Neural cell (in vitro differentiated cells): ENCODE measurements around the gene SPOP. TPM values are rescaled to one million over a fixed set of nuclear protein-coding genes. Genes with fewer than 3 reads are reported as not detected.
"Not testable (repeated sequence)": the region's sequence is repeated elsewhere in the genome, so short reads cannot be mapped to it uniquely, and the experiment has no call there.

Experiments used
- H2AFZ ChIP-seq: fragments of 200-600, 300-800 bp; sonication (generic), shearing (Covaris generic); 2 replicates; pipeline ENCODE4 v1.6.0; 2014; ENCODE audit warnings: low read depth, mild to moderate bottlenecking, antibody characterized with exemption, low read length, moderate library complexity
- H3F3A ChIP-seq: fragments of 200-600 bp; shearing (Covaris generic); 2 replicates; pipeline ENCODE4 v1.6.1; 2016; ENCODE audit warnings: mild to moderate bottlenecking, moderate library complexity, mixed read lengths, antibody characterized with exemption, low read length; ENCODE audit not compliant: insufficient read depth, poor library complexity, severe bottlenecking
- H3K27ac ChIP-seq: fragments of 200-600, 300-800 bp; sonication (generic), shearing (Covaris generic); 2 replicates; pipeline ENCODE4 v1.5.1; 2014; ENCODE audit warnings: mild to moderate bottlenecking, low read length, moderate library complexity
- H3K27me3 ChIP-seq: fragments of 300-800, 200-600 bp; sonication (generic), shearing (Covaris generic); 2 replicates; pipeline ENCODE4 v1.6.0; 2014; ENCODE audit warnings: mild to moderate bottlenecking, low read depth, low read length, moderate library complexity; ENCODE audit not compliant: insufficient read depth
- H3K36me3 ChIP-seq: fragments of 300-800, 200-600 bp; sonication (generic), shearing (Covaris generic); 2 replicates; pipeline ENCODE4 v1.5.1; 2014; ENCODE audit warnings: mild to moderate bottlenecking, antibody characterized with exemption, low read length, moderate library complexity; ENCODE audit not compliant: insufficient read depth
- H3K4me2 ChIP-seq: fragments of 300-800, 200-600 bp; sonication (generic), shearing (Covaris generic); 2 replicates; pipeline ENCODE4 v1.6.0; 2014; ENCODE audit warnings: mild to moderate bottlenecking, low read length
- H3K4me3 ChIP-seq: fragments of 300-800, 200-600 bp; sonication (generic), shearing (Covaris generic); 2 replicates; pipeline ENCODE4 v1.5.1; 2014; ENCODE audit warnings: mild to moderate bottlenecking, low read length, moderate library complexity
- H3K79me2 ChIP-seq: fragments of 200-600 bp; shearing (Covaris generic); replicated peaks from 2 replicates; pipeline ENCODE4 v1.6.0; 2014; ENCODE audit warnings: mild to moderate bottlenecking, low read length, moderate library complexity; ENCODE audit not compliant: insufficient read depth
- H3K9ac ChIP-seq: fragments of 300-800, 200-600 bp; sonication (generic), shearing (Covaris generic); 2 replicates; pipeline ENCODE4 v1.6.1; 2016; ENCODE audit warnings: mild to moderate bottlenecking, low read length, mixed read lengths
- H3K9me2 ChIP-seq: fragments of 200-600 bp; shearing (Covaris generic); 2 replicates; pipeline ENCODE4 v1.6.1; 2016; ENCODE audit warnings: mild to moderate bottlenecking, low read length, mixed read lengths; ENCODE audit not compliant: insufficient read depth
- H3K9me3 ChIP-seq: fragments of 200-600, 300-800 bp; sonication (generic), shearing (Covaris generic); 2 replicates; pipeline ENCODE4 v1.6.1; 2016; ENCODE audit warnings: mild to moderate bottlenecking, mixed run types, low read length, moderate library complexity, mixed read lengths
- H4K20me1 ChIP-seq: fragments of 200-600 bp; shearing (Covaris generic); 2 replicates; pipeline ENCODE4 v1.6.1; 2016; ENCODE audit warnings: mild to moderate bottlenecking, mixed run types; ENCODE audit not compliant: insufficient read depth
- EP300 ChIP-seq: fragments of 450-650 bp; conservative IDR thresholded peaks from 2 replicates; pipeline ENCODE4 v1.6.1; 2014; ENCODE audit warnings: antibody characterized with exemption, mild to moderate bottlenecking, moderate library complexity; ENCODE audit not compliant: poor library complexity, severe bottlenecking
- EZH2 ChIP-seq: fragments of 200-600, 300-800 bp; shearing (Covaris generic), sonication (generic); IDR thresholded peaks from 2 replicates; pipeline ENCODE4 v1.6.1; 2014; ENCODE audit warnings: antibody characterized with exemption, low read length, borderline replicate concordance, mild to moderate bottlenecking; ENCODE audit not compliant: insufficient read depth, poor library complexity, severe bottlenecking
- MXI1 ChIP-seq: fragments of 450-650 bp; conservative IDR thresholded peaks from 2 replicates; pipeline ENCODE4 v1.6.1; 2014; ENCODE audit warnings: antibody characterized with exemption, mild to moderate bottlenecking; ENCODE audit not compliant: poor library complexity, severe bottlenecking
- POLR2AphosphoS5 ChIP-seq: IDR thresholded peaks from 2 replicates; pipeline ENCODE4 v1.6.1; 2012
- RAD21 ChIP-seq: fragments of 450-650 bp; conservative IDR thresholded peaks from 2 replicates; pipeline ENCODE4 v1.6.1; 2014; ENCODE audit warnings: antibody characterized with exemption, mild to moderate bottlenecking, moderate library complexity
- REST ChIP-seq: IDR thresholded peaks from 2 replicates; pipeline ENCODE4 v1.6.1; 2012; ENCODE audit warnings: borderline replicate concordance
- SMC3 ChIP-seq: fragments of 450-650 bp; conservative IDR thresholded peaks from 2 replicates; pipeline ENCODE4 v1.6.1; 2014; ENCODE audit warnings: antibody characterized with exemption, mild to moderate bottlenecking, moderate library complexity; ENCODE audit not compliant: poor library complexity
- TAF1 ChIP-seq: IDR thresholded peaks from 2 replicates; pipeline ENCODE4 v1.6.1; 2012; ENCODE audit warnings: low read depth
- polyA plus RNA-seq: library from polyadenylated mRNA; depleted of rRNA; stranded (reverse); fragments of >200 nt; gene quantifications from 2 replicates; pipeline ENCODE4 v1.2.3, GENCODE V29; 2014
- TF ChIP-seq, protein P1 (sequence below): fragments of 450-650 bp; IDR thresholded peaks from 2 replicates; pipeline ENCODE4 v1.5.1; 2014; ENCODE audit warnings: antibody characterized with exemption, mild to moderate bottlenecking, moderate library complexity; ENCODE audit not compliant: poor library complexity, severe bottlenecking

The SPOP gene
- polyA plus RNA-seq, 1 donor from 2014 or later, result 71.9 TPM

DNA sequence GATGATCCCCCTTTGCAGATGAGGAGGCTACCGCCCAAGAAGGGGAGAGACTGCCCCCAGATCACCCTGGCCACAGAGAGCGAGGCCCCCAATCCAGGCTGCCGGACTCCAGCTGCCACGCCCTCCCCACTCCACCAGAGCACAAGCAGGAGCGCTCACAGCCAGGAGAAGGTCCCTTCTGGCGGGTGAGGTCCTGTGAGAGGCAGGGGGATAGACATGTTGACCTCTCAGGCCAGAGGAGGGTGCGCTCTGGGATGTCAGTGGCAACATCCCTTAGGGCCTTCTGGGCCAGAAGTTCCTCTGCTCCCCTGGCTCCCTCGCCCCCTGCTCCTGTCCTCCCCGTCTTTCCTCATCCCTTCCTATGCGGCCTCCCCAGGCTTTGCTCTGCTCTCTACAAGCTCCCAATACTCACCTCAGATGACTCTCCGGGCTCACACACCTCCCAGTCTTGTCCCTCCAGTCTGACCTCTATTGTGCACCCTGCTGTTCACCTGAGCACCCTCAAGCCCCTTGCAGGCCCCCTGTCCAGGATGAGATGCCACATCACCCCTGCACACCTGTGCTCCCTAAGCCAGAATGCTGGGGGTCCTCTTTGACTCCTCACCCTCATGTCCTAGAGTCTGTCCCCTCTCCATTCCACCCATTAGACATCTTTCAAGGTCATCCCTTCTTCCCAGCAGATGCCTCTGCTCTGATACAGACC is 107.2 kb downstream of the SPOP start:
- no peaks in the 10 kb centered on the region for H3K79me2 ChIP-seq
- TF ChIP-seq EP300 (no peak), MXI1 (no peak), SMC3 (no peak), REST (no peak), RAD21 (no peak), TAF1 (no peak), EZH2 (no peak), POLR2AphosphoS5 (no peak)
- TF ChIP-seq, protein P1, sequence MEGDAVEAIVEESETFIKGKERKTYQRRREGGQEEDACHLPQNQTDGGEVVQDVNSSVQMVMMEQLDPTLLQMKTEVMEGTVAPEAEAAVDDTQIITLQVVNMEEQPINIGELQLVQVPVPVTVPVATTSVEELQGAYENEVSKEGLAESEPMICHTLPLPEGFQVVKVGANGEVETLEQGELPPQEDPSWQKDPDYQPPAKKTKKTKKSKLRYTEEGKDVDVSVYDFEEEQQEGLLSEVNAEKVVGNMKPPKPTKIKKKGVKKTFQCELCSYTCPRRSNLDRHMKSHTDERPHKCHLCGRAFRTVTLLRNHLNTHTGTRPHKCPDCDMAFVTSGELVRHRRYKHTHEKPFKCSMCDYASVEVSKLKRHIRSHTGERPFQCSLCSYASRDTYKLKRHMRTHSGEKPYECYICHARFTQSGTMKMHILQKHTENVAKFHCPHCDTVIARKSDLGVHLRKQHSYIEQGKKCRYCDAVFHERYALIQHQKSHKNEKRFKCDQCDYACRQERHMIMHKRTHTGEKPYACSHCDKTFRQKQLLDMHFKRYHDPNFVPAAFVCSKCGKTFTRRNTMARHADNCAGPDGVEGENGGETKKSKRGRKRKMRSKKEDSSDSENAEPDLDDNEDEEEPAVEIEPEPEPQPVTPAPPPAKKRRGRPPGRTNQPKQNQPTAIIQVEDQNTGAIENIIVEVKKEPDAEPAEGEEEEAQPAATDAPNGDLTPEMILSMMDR, result no peak
- H3K9me2 ChIP-seq, result no peaks in the 10 kb centered on the region
- no peak overlapping the region for H3K4me3 ChIP-seq
- H3K27me3 ChIP-seq, result peaks cover 36% of the 10 kb centered on the region
- H3F3A ChIP-seq, result no peaks in the 10 kb centered on the region
- no peak overlapping the region for H3K9ac ChIP-seq
- H3K4me2 ChIP-seq, result no peak overlapping the region
- no peak overlapping the region for H3K27ac ChIP-seq
- no peak overlapping the region for H2AFZ ChIP-seq
- no peaks in the 10 kb centered on the region for H4K20me1 ChIP-seq
- H3K9me3 ChIP-seq, result no peaks in the 10 kb centered on the region
- no peaks in the 10 kb centered on the region for H3K36me3 ChIP-seq

- H2AFZ ChIP-seq, H3K9ac ChIP-seq, H4K20me1 ChIP-seq, H3K4me3 ChIP-seq, H3F3A ChIP-seq, H3K9me3 ChIP-seq, H3K36me3 ChIP-seq, H3K4me2 ChIP-seq, H3K9me2 ChIP-seq, H3K79me2 ChIP-seq, H3K27ac ChIP-seq: not testable (repeated sequence)
- peaks cover 23% of the 10 kb centered on the region for H3K27me3 ChIP-seq
Measured at GRCh38 chr17:49568695-49569047, 109.2 kb downstream of the SPOP start.
